ENCODE data around the gene OR2G6.
"Not testable (repeated sequence)": the region's sequence is repeated elsewhere in the genome, so short reads cannot be mapped to it uniquely, and the experiment has no call there.

DNA sequence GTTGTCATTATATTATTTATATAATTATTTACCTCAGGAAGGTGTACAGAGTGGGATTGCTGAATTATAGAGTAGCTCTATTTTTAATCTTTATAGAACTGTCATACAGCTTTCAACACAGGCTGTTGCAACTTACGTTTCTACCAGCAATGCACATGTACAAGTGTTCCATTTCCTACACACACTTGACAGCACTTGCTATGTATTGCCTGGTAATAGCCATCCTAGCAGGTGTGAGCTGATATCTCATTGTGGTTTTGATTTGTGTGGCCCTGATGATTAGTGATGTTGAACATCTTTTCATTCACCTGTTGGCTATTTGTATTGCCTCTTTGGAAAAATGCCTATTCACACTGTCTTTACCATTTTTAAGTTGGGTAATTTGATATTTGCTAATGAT lies 32.2 kb upstream of the OR2G6 start:
- TF ChIP-seq, protein P1, sequence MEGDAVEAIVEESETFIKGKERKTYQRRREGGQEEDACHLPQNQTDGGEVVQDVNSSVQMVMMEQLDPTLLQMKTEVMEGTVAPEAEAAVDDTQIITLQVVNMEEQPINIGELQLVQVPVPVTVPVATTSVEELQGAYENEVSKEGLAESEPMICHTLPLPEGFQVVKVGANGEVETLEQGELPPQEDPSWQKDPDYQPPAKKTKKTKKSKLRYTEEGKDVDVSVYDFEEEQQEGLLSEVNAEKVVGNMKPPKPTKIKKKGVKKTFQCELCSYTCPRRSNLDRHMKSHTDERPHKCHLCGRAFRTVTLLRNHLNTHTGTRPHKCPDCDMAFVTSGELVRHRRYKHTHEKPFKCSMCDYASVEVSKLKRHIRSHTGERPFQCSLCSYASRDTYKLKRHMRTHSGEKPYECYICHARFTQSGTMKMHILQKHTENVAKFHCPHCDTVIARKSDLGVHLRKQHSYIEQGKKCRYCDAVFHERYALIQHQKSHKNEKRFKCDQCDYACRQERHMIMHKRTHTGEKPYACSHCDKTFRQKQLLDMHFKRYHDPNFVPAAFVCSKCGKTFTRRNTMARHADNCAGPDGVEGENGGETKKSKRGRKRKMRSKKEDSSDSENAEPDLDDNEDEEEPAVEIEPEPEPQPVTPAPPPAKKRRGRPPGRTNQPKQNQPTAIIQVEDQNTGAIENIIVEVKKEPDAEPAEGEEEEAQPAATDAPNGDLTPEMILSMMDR (IDR thresholded peaks at IDR 0.05; ENCODE audit: low read depth, low read length) = not testable (repeated sequence)
- TF ChIP-seq, protein P2, sequence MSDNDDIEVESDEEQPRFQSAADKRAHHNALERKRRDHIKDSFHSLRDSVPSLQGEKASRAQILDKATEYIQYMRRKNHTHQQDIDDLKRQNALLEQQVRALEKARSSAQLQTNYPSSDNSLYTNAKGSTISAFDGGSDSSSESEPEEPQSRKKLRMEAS (IDR thresholded peaks at IDR 0.05; ENCODE audit: low read depth, low read length) = not testable (repeated sequence)
- TF ChIP-seq POLR2A (IDR thresholded peaks at IDR 0.05; ENCODE audit: extremely low read depth, insufficient read length) = not testable (repeated sequence)
